Hematopoietic multipotent progenitor cell treated with erythropoietin and hydrocortisone succinate and interleukin-3 and kit ligand, for 6 days (in vitro differentiated cells): ENCODE results near the gene CACYBP.

Experiments
- DNase-seq: peaks from one replicate; pipeline ENCODE4 v3.0.0-alpha.2; 2015

Gene CACYBP

GRCh38 chr1:174975764-174976163 lies 24.0 kb upstream of the CACYBP start:
- no peak for DNase-seq

- DNase-seq, result no peak
Observed at GRCh38 chr1:174976436-174977108, 23.2 kb upstream of the CACYBP start.

GRCh38 chr1:174982971-174983689 lies 16.6 kb upstream of the CACYBP start:
- DNase-seq, result peak; percentile 82

GRCh38 chr1:174984952-174985351 lies 14.8 kb upstream of the CACYBP start:
- no peak for DNase-seq

GRCh38 chr1:174988539-174988938 lies 11.2 kb upstream of the CACYBP start:
- no peak for DNase-seq

- no peak for DNase-seq
Observed at GRCh38 chr1:174988986-174989385, 10.8 kb upstream of the CACYBP start.

- no peak for DNase-seq
Observed at GRCh38 chr1:174989536-174990220, 10.1 kb upstream of the CACYBP start.

- DNase-seq, result peak; percentile 63
Observed at GRCh38 chr1:174990382-174990999, 9.3 kb upstream of the CACYBP start.

- DNase-seq, result no peak
Observed at GRCh38 chr1:174991473-174991872, 8.3 kb upstream of the CACYBP start.

- no peak for DNase-seq
Observed at GRCh38 chr1:174995121-174995520, 4.6 kb upstream of the CACYBP start.

- no peak for DNase-seq
Observed at GRCh38 chr1:174995916-174996315, 3.8 kb upstream of the CACYBP start.

GRCh38 chr1:174996476-174996875 lies 3.3 kb upstream of the CACYBP start:
- peak; percentile 28 for DNase-seq

- no peak for DNase-seq
Observed at GRCh38 chr1:174997041-174997440, 2.7 kb upstream of the CACYBP start.

GRCh38 chr1:174998569-174999215 lies 1.1 kb upstream of the CACYBP start:
- peak; percentile 91 for DNase-seq

GRCh38 chr1:174999216-174999935 lies 371 bp upstream of the CACYBP start:
- peak; percentile 99 for DNase-seq

- DNase-seq, result peak; percentile 41
Observed at GRCh38 chr1:175000697-175001187, 995 bp downstream of the CACYBP start.

- no peak for DNase-seq
Observed at GRCh38 chr1:175002910-175003517, 3.3 kb downstream of the CACYBP start.

- no peak for DNase-seq
Observed at GRCh38 chr1:175003521-175003920, 3.8 kb downstream of the CACYBP start.

- DNase-seq, result no peak
Observed at GRCh38 chr1:175005085-175005783, 5.5 kb downstream of the CACYBP start.

- no peak for DNase-seq
Observed at GRCh38 chr1:175009532-175009931, 9.8 kb downstream of the CACYBP start.

- no peak for DNase-seq
Observed at GRCh38 chr1:175013445-175013844, 13.7 kb downstream of the CACYBP start.
